HepG2 (cell line): ENCODE results near the gene LYRM4. TPM values are rescaled to one million over a fixed set of nuclear protein-coding genes. Genes with fewer than 3 reads are reported as not detected.
A peak's percentile ranks its signal among the peaks of the same experiment; 100 is the strongest.

ENCODE experiments used
- ARHGAP35 ChIP-seq: sonication (generic); formaldehyde crosslinking; IDR thresholded peaks from 2 replicates; pipeline ENCODE4 v1.9.0; 2022; ENCODE audit warnings: mild to moderate bottlenecking, inconsistent platforms, moderate library complexity, missing genetic modification reagents, borderline replicate concordance
- CBX2 ChIP-seq, 2 experiments: fragments of 200-600 bp in 1 of 2; sonication (generic); formaldehyde crosslinking in 1 of 2; IDR thresholded peaks; 2 replicates each; pipeline versions ENCODE4 v1.7.0 to v1.8.1; 2018 to 2022; ENCODE audit warnings: low read depth in 2 of 2, low read length in 1 of 2, mild to moderate bottlenecking in 1 of 2, missing genetic modification reagents in 1 of 2
- GMEB1 ChIP-seq: sonication (generic); formaldehyde crosslinking; IDR thresholded peaks from 2 replicates; pipeline ENCODE4 v1.5.1; 2020; ENCODE audit warnings: missing genetic modification reagents, mild to moderate bottlenecking, borderline replicate concordance
- HOXA5 ChIP-seq: sonication (generic); formaldehyde crosslinking; IDR thresholded peaks from 2 replicates; pipeline ENCODE4 v1.4.0; 2020; ENCODE audit warnings: missing genetic modification reagents
- IKZF4 ChIP-seq: sonication (generic); formaldehyde crosslinking; IDR thresholded peaks from 2 replicates; pipeline ENCODE4 v1.5.1; 2020; ENCODE audit warnings: borderline replicate concordance, mild to moderate bottlenecking, low read depth, missing genetic modification reagents; ENCODE audit errors: not compliant biosample characterization
- KLF16 ChIP-seq, 2 experiments: sonication (generic) in 1 of 2; formaldehyde crosslinking in 1 of 2; IDR thresholded peaks; 2 replicates each; pipeline versions ENCODE4 v1.6.1 to v1.8.0; 2016 to 2023; ENCODE audit warnings: missing genetic modification reagents in 2 of 2, missing compliant biosample characterization in 1 of 2
- NCOA5 ChIP-seq: sonication (generic); formaldehyde crosslinking; IDR thresholded peaks from 2 replicates; pipeline ENCODE4 v1.4.0; 2020; ENCODE audit warnings: missing genetic modification reagents
- PRPF4 ChIP-seq: fragments of 200-400 bp; formaldehyde crosslinking; IDR thresholded peaks from 2 replicates; pipeline ENCODE4 v1.6.1; 2016; ENCODE audit warnings: low read length, low read depth; ENCODE audit not compliant: poor library complexity, severe bottlenecking
- SALL1 ChIP-seq: sonication (generic); formaldehyde crosslinking; IDR thresholded peaks from 2 replicates; pipeline ENCODE4 v1.8.0; 2022; ENCODE audit warnings: mild to moderate bottlenecking, missing genetic modification reagents
- WIZ ChIP-seq: sonication (generic); formaldehyde crosslinking; IDR thresholded peaks from 2 replicates; pipeline ENCODE4 v1.5.1; 2020; ENCODE audit warnings: mild to moderate bottlenecking, missing genetic modification reagents
- ZBTB14 ChIP-seq: sonication (generic); formaldehyde crosslinking; IDR thresholded peaks from 2 replicates; pipeline ENCODE4 v1.4.0; 2020; ENCODE audit warnings: missing genetic modification reagents
- ZBTB8A ChIP-seq: sonication (generic); formaldehyde crosslinking; IDR thresholded peaks from 2 replicates; pipeline ENCODE4 v1.4.0; 2020; ENCODE audit warnings: mild to moderate bottlenecking, low read depth, missing genetic modification reagents, borderline replicate concordance
- ZNF136 ChIP-seq: sonication (generic); formaldehyde crosslinking; IDR thresholded peaks from 2 replicates; pipeline ENCODE4 v1.8.1; 2022; ENCODE audit warnings: low read depth, mild to moderate bottlenecking, moderate library complexity, missing genetic modification reagents
- ZNF713 ChIP-seq: sonication (generic); formaldehyde crosslinking; IDR thresholded peaks from 2 replicates; pipeline ENCODE4 v1.4.0; 2020; ENCODE audit warnings: mild to moderate bottlenecking, missing genetic modification reagents
- ZNF768 ChIP-seq: sonication (generic); formaldehyde crosslinking; IDR thresholded peaks from 2 replicates; pipeline ENCODE4 v1.4.0; 2020; ENCODE audit warnings: missing genetic modification reagents
- ZNF775 ChIP-seq: sonication (generic); formaldehyde crosslinking; IDR thresholded peaks from 2 replicates; pipeline ENCODE4 v1.4.0; 2020; ENCODE audit warnings: missing genetic modification reagents, mild to moderate bottlenecking, moderate library complexity, borderline replicate concordance
- ZNF780A ChIP-seq: sonication (generic); formaldehyde crosslinking; IDR thresholded peaks from 2 replicates; pipeline ENCODE4 v1.8.0; 2022; ENCODE audit warnings: mild to moderate bottlenecking, missing genetic modification reagents, moderate library complexity
- ZSCAN20 ChIP-seq: sonication (generic); formaldehyde crosslinking; IDR thresholded peaks from 2 replicates; pipeline ENCODE4 v1.4.0; 2020; ENCODE audit warnings: missing genetic modification reagents, mild to moderate bottlenecking, borderline replicate concordance
- polyA plus RNA-seq, 8 experiments: library from polyadenylated mRNA; depleted of rRNA in 3 of 8; stranded (reverse) in 7 of 8; unstranded in 1 of 8; fragments of >200 nt; fragmentation: Illumina TruSeq in 4 of 8; extraction: Trizol in 4 of 8; gene quantifications; 2 replicates each; pipeline versions ENCODE4 v1.2.1 to v1.2.3, GENCODE V29; 2011 to 2016; ENCODE audit warnings: low read depth in 4 of 8, missing spikeins in 1 of 8, mixed read lengths in 1 of 8; ENCODE audit not compliant: insufficient read depth in 1 of 8
- total RNA-seq, 5 experiments: library from RNA; depleted of rRNA; stranded (reverse); fragments of >200 nt; fragmentation: Illumina TruSeq; extraction: Trizol; gene quantifications; 2 replicates each; pipeline ENCODE4 v1.2.3, GENCODE V29; 2016; ENCODE audit warnings: low read depth in 1 of 5
- TF ChIP-seq, protein P1 (sequence below): sonication (generic); formaldehyde crosslinking; IDR thresholded peaks from 2 replicates; pipeline ENCODE4 v1.4.0; 2020; ENCODE audit warnings: mild to moderate bottlenecking, low read depth, missing genetic modification reagents
- TF ChIP-seq, protein P2 (sequence below): sonication (generic); formaldehyde crosslinking; IDR thresholded peaks from 2 replicates; pipeline ENCODE4 v1.4.0; 2020; ENCODE audit warnings: missing genetic modification reagents, borderline replicate concordance

The LYRM4 gene
- total and polyA plus RNA-seq, 2 of the 13 experiments (the other 11 are each of a cell fraction or from before 2014, with no cell fraction given): 64.6 to 67.5 TPM

- TF ChIP-seq, protein P1, sequence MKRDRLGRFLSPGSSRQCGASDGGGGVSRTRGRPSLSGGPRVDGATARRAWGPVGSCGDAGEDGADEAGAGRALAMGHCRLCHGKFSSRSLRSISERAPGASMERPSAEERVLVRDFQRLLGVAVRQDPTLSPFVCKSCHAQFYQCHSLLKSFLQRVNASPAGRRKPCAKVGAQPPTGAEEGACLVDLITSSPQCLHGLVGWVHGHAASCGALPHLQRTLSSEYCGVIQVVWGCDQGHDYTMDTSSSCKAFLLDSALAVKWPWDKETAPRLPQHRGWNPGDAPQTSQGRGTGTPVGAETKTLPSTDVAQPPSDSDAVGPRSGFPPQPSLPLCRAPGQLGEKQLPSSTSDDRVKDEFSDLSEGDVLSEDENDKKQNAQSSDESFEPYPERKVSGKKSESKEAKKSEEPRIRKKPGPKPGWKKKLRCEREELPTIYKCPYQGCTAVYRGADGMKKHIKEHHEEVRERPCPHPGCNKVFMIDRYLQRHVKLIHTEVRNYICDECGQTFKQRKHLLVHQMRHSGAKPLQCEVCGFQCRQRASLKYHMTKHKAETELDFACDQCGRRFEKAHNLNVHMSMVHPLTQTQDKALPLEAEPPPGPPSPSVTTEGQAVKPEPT (CRISPR knock-in tag): no peak
- no peak; the same call in 1 of the 2 replicates for TF ChIP-seq ARHGAP35 (CRISPR knock-in tag)
- no peak for TF ChIP-seq CBX2 (IDR thresholded peaks at IDR 0.05; ENCODE audit: low read depth, low read length)
- no peak for TF ChIP-seq CBX2 (CRISPR knock-in tag; IDR thresholded peaks at IDR 0.05; ENCODE audit: low read depth)
- TF ChIP-seq, protein P2, sequence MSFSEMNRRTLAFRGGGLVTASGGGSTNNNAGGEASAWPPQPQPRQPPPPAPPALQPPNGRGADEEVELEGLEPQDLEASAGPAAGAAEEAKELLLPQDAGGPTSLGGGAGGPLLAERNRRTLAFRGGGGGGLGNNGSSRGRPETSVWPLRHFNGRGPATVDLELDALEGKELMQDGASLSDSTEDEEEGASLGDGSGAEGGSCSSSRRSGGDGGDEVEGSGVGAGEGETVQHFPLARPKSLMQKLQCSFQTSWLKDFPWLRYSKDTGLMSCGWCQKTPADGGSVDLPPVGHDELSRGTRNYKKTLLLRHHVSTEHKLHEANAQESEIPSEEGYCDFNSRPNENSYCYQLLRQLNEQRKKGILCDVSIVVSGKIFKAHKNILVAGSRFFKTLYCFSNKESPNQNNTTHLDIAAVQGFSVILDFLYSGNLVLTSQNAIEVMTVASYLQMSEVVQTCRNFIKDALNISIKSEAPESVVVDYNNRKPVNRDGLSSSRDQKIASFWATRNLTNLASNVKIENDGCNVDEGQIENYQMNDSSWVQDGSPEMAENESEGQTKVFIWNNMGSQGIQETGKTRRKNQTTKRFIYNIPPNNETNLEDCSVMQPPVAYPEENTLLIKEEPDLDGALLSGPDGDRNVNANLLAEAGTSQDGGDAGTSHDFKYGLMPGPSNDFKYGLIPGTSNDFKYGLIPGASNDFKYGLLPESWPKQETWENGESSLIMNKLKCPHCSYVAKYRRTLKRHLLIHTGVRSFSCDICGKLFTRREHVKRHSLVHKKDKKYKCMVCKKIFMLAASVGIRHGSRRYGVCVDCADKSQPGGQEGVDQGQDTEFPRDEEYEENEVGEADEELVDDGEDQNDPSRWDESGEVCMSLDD (CRISPR knock-in tag): peak; percentile 56; the same call in 1 of the 2 replicates
- TF ChIP-seq GMEB1 (CRISPR knock-in tag): peak; percentile 88
- TF ChIP-seq ZSCAN20: peak; percentile 50; the same call in 1 of the 2 replicates
- TF ChIP-seq WIZ (CRISPR knock-in tag): 0 out of 2 replicates have a peak, but pooled peaks have one; percentile 29
- no peak for TF ChIP-seq ZNF780A
- no peak for TF ChIP-seq NCOA5 (CRISPR knock-in tag)
- TF ChIP-seq ZBTB14 (CRISPR knock-in tag): peak; percentile 38; the same call in 1 of the 2 replicates
- TF ChIP-seq SALL1 (CRISPR knock-in tag): peak; percentile 78
- peak in 1 of 2 experiments; percentile 71; a peak in 2 of 4 replicates for TF ChIP-seq KLF16 (CRISPR knock-in tag; IDR thresholded peaks at IDR 0.05)
- no peak for TF ChIP-seq PRPF4
- TF ChIP-seq ZNF713 (CRISPR knock-in tag): no peak
- peak; percentile 47 for TF ChIP-seq IKZF4 (CRISPR knock-in tag)
- TF ChIP-seq ZBTB8A (CRISPR knock-in tag): no peak
- TF ChIP-seq ZNF768: peak; percentile 20; the same call in 1 of the 2 replicates
- peak; percentile 42 for TF ChIP-seq HOXA5 (CRISPR knock-in tag)
- TF ChIP-seq ZNF775 (CRISPR knock-in tag): no peak
- peak; percentile 65; the same call in 1 of the 2 replicates for TF ChIP-seq ZNF136
Observed at GRCh38 chr6:5260661-5261544, at the start of gene LYRM4, which contains the start of gene FARS2 (continued).
